CD4-positive, alpha-beta T cell (primary cell): Measurements from ENCODE around the gene GPX3. TPM values are rescaled to one million over a fixed set of nuclear protein-coding genes. Genes with fewer than 3 reads are reported as not detected.
A peak's percentile ranks its signal among the peaks of the same experiment; 100 is the strongest.

ENCODE experiments used
- ATAC-seq: fragments of 200-7000 bp; cut with Tn5 transposase; one replicate; pipeline ENCODE4 v1.10.0; 2022; ENCODE audit warnings: mild to moderate bottlenecking; ENCODE audit not compliant: poor library complexity
- CTCF ChIA-PET: fragments of 350-600 bp; sonication (Branson Sonifier 250); formaldehyde crosslinking; loops from one replicate; lab custom pipeline; 2021; ENCODE audit warnings: antibody characterized with exemption, inconsistent platforms; lab: Charles Lee
- POLR2A ChIA-PET: fragments of 350-600 bp; sonication (Branson Sonifier 250); formaldehyde crosslinking; loops from one replicate; lab custom pipeline; 2021; ENCODE audit warnings: antibody characterized with exemption, inconsistent platforms; lab: Charles Lee
- DNase-seq, 14 experiments: peaks; one replicate each; pipeline ENCODE4 v3.0.0-alpha.2; 2013 to 2020; ENCODE audit warnings: mixed read lengths in 2 of 14
- H3K27ac ChIP-seq, 2 donors: one replicate each; pipeline versions ENCODE4 v1.5.1 to v1.7.0; 2013; ENCODE audit warnings: low read length in 2 of 2, low read depth in 1 of 2, mild to moderate bottlenecking in 1 of 2
- H3K27me3 ChIP-seq, 2 experiments: 1 replicate in 1 of 2; 2 replicates in 1 of 2; pipeline versions ENCODE4 v1.6.1 to v1.7.0; 2013; ENCODE audit warnings: low read length in 2 of 2, control low read depth in 1 of 2, mild to moderate bottlenecking in 1 of 2, moderate library complexity in 1 of 2; ENCODE audit not compliant: insufficient read depth in 2 of 2, control insufficient read depth in 1 of 2
- H3K36me3 ChIP-seq: one replicate; pipeline ENCODE4 v1.6.1; 2013; ENCODE audit warnings: low read length, control low read depth; ENCODE audit not compliant: insufficient read depth
- H3K4me1 ChIP-seq: one replicate; pipeline ENCODE4 v1.6.1; 2013; ENCODE audit warnings: low read length, control low read depth; ENCODE audit not compliant: insufficient read depth
- H3K4me3 ChIP-seq: one replicate; pipeline ENCODE4 v1.5.1; 2013; ENCODE audit warnings: mild to moderate bottlenecking, low read length, moderate library complexity
- H3K9me3 ChIP-seq, 2 experiments: 1 replicate in 1 of 2; 2 replicates in 1 of 2; pipeline versions ENCODE4 v1.6.1 to v1.7.0; 2013; ENCODE audit warnings: low read length in 2 of 2, mild to moderate bottlenecking in 2 of 2, control low read depth in 1 of 2, moderate library complexity in 1 of 2; ENCODE audit not compliant: control insufficient read depth in 1 of 2, insufficient read depth in 1 of 2
- H3K27ac Mint-ChIP-seq: one replicate; pipeline ENCODE4 v1.8.0; 2020; ENCODE audit warnings: mixed read lengths
- H3K27me3 Mint-ChIP-seq: one replicate; pipeline ENCODE4 v1.8.0; 2021; ENCODE audit warnings: mixed read lengths
- H3K36me3 Mint-ChIP-seq: one replicate; pipeline ENCODE4 v1.8.0; 2021; ENCODE audit warnings: low read depth, mixed read lengths
- H3K4me1 Mint-ChIP-seq: one replicate; pipeline ENCODE4 v1.8.0; 2021; ENCODE audit warnings: low read depth, mixed read lengths
- H3K4me3 Mint-ChIP-seq: one replicate; pipeline ENCODE4 v1.8.0; 2020; ENCODE audit warnings: mild to moderate bottlenecking, mixed read lengths
- H3K9me3 Mint-ChIP-seq: one replicate; pipeline ENCODE4 v1.8.0; 2020; ENCODE audit warnings: mixed read lengths
- CTCF ChIP-seq: fragments of 200-600 bp; IDR thresholded peaks from one replicate; pipeline ENCODE4 v1.8.0; 2022; ENCODE audit warnings: antibody characterized with exemption, mild to moderate bottlenecking
- intact Hi-C, 2 experiments: fragments of 100-400 bp; cut with DNase I in 1 of 2; cut with micrococcal nuclease in 1 of 2; formaldehyde crosslinking; loops; one replicate each; pipeline versions ENCODE4 v1.15.1 to v1.9.0; 2023 to 2025; cut with DNase I, micrococcal nuclease
- total RNA-seq, 174 experiments: library from RNA in 2 of 174; stranded (reverse) in 2 of 174; gene quantifications; one replicate each; pipeline ENCODE4 v1.2.3 and lab custom pipeline; 2021 to 2026

GPX3 gene
- total RNA-seq, 2 experiments from 2014 or later, result 0.58 TPM; not detected in 1

- no peak for TF ChIP-seq CTCF
- DNase-seq, result no peak
- Histone ChIP-seq H3K9me3 (no peaks in the 10 kb centered on the region), H3K27me3 (no peaks in the 10 kb centered on the region), H3K36me3 (peaks cover 89% of the 10 kb centered on the region), H3K4me3 (no peak overlapping the region), H3K27ac (no peak overlapping the region), H3K4me1 (peaks cover 79% of the 10 kb centered on the region)
- Mint-ChIP-seq H3K36me3 (peaks cover 83% of the 10 kb centered on the region), H3K27me3 (no peaks in the 10 kb centered on the region), H3K27ac (peak overlapping the region; percentile 72), H3K4me3 (no peak overlapping the region), H3K9me3 (no peaks in the 10 kb centered on the region), H3K4me1 (peaks cover 68% of the 10 kb centered on the region)
- intact Hi-C loops, result no loop called here
- no peak for ATAC-seq
- CTCF ChIA-PET, result no interaction called here
- POLR2A ChIA-PET, result no interaction called here
Observed at GRCh38 chr5:151066920-151067319, 46.5 kb downstream of the GPX3 start.

- H3K4me1 ChIP-seq, result peaks cover 87% of the 10 kb centered on the region
- H3K27me3 Mint-ChIP-seq, result no peaks in the 10 kb centered on the region
- H3K9me3 Mint-ChIP-seq, result no peaks in the 10 kb centered on the region
- no peak for DNase-seq
- H3K4me3 ChIP-seq, result no peak overlapping the region
- H3K9me3 ChIP-seq, result no peaks in the 10 kb centered on the region
- no peak overlapping the region for H3K4me3 Mint-ChIP-seq
- ChIA-PET POLR2A (no interaction called here), CTCF (no interaction called here)
- no peak for TF ChIP-seq CTCF
- H3K27ac ChIP-seq, result peak overlapping the region in 1 of 2 donors; percentile 25
- ATAC-seq, result no peak
- peaks cover 72% of the 10 kb centered on the region for H3K4me1 Mint-ChIP-seq
- intact Hi-C loops, result no loop called here
- H3K27me3 ChIP-seq, result no peaks in the 10 kb centered on the region
- peak overlapping the region; percentile 66 for H3K27ac Mint-ChIP-seq
- peaks cover 83% of the 10 kb centered on the region for H3K36me3 Mint-ChIP-seq
- peaks cover 81% of the 10 kb centered on the region for H3K36me3 ChIP-seq
Observed at GRCh38 chr5:151067632-151068432, 47.4 kb downstream of the GPX3 start.

GRCh38 chr5:151068433-151069197, 48.2 kb downstream of the GPX3 start:
- peaks cover 72% of the 10 kb centered on the region for H3K4me1 Mint-ChIP-seq
- H3K27ac Mint-ChIP-seq, result peak overlapping the region; percentile 66
- CTCF ChIA-PET, result no interaction called here
- no peaks in the 10 kb centered on the region for H3K9me3 Mint-ChIP-seq
- no peaks in the 10 kb centered on the region for H3K27me3 ChIP-seq
- no peaks in the 10 kb centered on the region for H3K27me3 Mint-ChIP-seq
- ATAC-seq, result peak; percentile 44
- intact Hi-C loops, result no loop called here
- H3K4me3 Mint-ChIP-seq, result peak overlapping the region; percentile 56
- peak in 1 of 14 experiments; percentile 43 for DNase-seq
- no peak overlapping the region for H3K4me3 ChIP-seq
- peak overlapping the region; percentile 25 to 37 for H3K27ac ChIP-seq
- H3K36me3 Mint-ChIP-seq, result peaks cover 76% of the 10 kb centered on the region
- no peak for TF ChIP-seq CTCF
- POLR2A ChIA-PET, result interaction anchor here (1.9 kb wide), 1 partner anchor 13 kb away, joined by 8 read pairs; no protein-coding TSS in a partner anchor
- H3K36me3 ChIP-seq, result peaks cover 80% of the 10 kb centered on the region
- peaks cover 82% of the 10 kb centered on the region for H3K4me1 ChIP-seq
- no peaks in the 10 kb centered on the region for H3K9me3 ChIP-seq
